ENCODE data around the gene NR3C1. TPM values are rescaled to one million over a fixed set of nuclear protein-coding genes. Genes with fewer than 3 reads are reported as not detected.
A peak's percentile ranks its signal among the peaks of the same experiment; 100 is the strongest.

The NR3C1 gene
- total RNA-seq, 1 donor from 2014 or later, result 14.3 TPM

DNA sequence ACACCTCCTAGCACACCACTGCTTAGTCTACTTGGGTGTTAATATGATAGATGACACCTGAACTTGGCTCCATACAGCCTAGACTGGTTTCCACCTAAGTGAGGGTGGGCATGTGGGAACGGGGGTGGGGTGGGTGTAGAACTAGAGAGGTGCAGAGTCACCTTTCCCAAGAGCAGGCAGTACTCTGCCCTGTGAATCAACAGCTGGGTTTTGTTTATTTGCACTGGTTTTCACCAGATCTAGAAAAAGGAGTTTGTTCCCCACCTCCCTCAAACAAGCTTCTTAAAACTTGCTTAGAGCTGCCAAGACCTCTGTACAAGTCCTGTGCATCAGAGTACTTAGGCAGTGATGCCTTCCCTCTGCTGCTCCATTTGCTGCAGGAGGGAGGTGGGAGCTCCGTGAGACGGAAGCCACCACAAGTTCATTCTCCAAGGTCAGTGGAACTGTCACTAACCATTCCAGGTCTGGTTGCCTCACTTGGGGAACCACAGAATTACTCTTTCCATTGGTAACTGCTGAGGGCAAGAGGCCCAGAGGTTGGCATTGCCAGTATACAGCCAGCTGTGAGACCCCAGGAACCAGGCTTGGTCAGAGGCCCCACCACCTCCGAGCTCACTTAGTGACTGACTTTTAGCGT lies 163.5 kb downstream of the NR3C1 start:
- no peak for DNase-seq (ENCODE audit: low read depth in 2 of 2)

DNA sequence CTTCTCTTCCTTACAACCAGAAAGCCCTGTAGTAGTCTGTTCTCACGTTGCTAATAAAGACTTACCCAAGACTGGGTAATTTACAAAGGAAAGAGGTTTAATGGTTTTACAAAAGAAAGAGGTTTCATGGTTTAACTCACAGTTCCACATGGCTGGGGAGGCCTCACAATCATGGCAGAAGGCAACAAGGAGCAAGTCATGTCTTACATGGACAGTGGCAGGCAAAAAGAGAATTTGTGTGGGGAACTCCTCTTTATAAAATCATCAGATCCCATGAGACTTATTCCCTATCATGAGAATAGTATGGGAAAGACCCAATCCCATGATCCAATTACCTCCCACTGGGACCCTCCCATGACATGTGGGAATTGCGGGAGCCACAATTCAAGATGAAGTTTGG lies 164.9 kb downstream of the NR3C1 start:
- no peak for DNase-seq (ENCODE audit: low read depth in 2 of 2)

DNA sequence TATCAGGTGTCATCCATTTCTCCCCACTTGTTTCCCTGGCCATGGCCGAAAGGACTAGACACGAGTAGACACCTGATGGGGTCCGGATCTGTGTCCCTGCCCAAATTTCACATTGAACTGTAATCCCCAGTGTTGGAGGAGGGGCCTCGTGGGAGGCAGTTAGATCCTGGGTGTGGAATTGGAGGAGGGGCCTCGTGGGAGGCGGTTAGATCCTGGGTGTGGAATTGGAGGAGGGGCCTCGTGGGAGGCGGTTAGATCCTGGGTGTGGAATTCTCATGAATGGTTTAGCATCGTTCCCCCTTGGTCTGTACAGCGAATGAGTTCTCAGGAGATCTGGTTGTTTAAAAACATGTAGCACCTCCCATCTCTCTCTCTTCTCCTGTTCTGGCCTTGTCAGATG lies 165.8 kb downstream of the NR3C1 start:
- DNase-seq (ENCODE audit: low read depth in 2 of 2), result no peak

DNA sequence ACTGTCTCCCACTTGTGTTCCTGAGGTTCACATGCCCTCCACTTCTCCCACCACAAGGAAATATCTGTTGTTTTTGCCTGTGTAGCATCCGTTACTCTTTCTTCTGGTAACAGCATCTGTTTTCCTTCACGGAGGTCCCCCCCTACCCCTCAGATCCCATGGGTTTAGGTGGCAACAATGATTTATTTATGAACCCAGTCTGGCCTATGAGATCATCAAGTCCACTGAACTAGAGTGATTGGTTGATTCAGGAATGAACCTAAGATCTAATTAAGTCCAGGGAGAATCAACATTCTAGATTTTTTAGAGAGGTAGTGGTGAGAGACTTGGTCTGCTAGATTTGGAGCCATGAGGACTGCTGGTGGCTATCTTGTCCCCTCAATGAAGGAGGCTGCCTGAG lies 166.8 kb downstream of the NR3C1 start:
- no peak for DNase-seq (ENCODE audit: low read depth in 2 of 2)

DNA sequence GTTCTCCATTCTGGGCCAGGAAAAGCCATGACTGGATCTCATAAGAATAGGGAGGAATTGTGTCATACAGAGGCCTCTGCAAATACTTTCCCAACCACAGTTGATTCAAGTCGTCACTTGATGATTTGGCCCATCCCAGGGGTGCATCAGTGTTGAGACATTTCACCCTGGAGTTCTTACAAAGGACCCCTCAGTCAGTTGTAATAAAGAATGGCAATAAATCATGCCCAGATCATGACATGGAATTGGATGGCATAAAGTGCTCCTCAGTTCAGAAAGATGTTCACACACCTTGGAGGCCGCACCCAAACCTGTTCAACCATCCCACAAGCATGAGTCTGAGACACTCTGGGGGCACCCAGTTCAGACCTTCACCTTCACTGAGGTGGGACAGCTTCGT lies 168.1 kb downstream of the NR3C1 start:
- no peak for DNase-seq (ENCODE audit: low read depth in 2 of 2)

DNA sequence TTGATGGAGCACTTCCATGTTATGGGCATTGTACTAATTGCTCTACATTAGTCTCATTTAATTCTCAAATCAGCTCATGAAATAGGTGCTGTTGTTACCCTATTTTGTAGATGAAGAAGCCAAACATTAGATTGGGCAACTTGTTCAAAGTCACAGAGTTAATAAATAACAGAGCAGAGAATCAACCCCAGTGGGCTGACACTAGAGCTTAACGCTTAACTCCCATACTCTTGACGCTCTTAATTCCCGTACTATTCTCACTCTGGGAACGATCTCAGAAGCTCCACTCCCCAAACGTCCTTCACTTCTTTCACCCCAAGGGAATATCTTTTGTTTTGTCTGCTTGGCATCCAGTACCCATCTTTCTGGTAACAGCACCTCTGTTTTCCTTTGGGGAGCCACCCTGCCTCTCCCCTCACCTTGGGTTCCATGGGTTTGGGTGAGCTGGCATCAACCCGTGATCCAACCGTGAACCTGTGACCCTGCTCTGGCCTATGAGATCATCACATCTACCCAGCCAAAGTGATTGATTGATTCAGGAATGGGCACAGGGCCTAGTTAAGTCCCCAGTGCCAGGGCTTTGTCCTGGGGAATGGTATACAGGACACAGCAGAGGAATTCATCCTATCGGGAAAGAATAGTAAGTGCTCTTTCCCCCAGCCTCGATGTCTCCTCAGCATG lies 169.2 kb downstream of the NR3C1 start:
- DNase-seq (ENCODE audit: low read depth in 2 of 2), result no peak

DNA sequence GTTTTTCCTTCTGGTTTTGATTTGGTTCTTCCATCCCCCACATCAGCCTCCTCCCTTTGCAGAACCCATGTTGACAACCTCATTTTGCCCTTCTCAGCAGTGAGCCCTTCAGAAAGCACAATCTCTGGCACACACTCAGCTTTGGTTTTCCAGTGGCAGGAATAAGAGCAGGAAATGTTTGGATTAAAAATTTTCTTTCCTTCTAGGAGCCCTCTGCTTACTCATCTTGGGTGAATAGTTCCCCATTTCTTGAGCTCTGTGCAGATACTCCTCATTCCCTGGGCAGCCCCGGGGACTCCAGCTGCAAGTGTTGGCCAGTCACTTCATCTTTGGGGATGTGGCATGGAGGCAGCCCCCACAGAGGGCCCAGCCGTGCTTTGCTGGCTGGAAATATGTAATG lies 170.5 kb downstream of the NR3C1 start:
- no peak for DNase-seq (ENCODE audit: low read depth in 2 of 2)

DNA sequence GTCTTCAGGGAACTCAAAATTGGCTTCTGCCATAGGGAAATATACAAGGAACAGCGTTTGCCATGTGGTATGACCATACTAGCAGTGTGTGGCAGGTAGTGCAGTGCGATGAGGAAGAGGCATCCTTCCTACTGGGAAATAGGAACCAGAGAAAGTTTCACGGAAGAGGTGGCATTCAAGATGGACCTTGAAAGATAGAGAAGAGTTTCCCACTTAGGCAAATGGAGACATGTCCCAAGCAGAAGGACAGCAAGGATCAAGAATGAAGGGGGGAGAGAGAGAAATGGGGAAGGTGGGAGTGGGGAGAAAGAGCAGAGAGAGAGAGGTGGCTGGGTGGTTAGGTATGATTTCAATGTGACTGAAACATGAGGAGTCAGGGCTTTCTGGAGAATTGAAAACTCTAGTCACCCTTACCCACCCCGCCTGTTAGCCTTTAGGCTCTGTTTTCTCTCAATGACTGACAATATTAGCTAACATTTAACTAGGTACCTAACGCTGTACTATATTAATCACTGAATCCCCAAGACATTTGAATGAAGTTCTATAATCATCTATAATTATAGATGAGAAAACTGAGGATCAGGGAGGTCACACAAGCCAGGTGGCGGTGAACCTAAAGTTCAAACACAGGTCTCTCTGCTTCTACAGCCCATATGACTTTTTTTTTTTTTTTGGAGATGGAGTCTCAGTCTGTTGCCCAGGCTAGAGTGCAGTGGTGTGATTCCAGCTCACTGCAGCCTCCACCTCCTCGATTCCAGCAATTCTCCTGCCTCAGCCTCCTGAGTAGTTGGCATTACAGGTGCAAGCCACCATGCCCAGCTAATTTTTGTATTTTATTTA lies 171.3 kb downstream of the NR3C1 start:
- DNase-seq (ENCODE audit: low read depth in 2 of 2), result no peak

DNA sequence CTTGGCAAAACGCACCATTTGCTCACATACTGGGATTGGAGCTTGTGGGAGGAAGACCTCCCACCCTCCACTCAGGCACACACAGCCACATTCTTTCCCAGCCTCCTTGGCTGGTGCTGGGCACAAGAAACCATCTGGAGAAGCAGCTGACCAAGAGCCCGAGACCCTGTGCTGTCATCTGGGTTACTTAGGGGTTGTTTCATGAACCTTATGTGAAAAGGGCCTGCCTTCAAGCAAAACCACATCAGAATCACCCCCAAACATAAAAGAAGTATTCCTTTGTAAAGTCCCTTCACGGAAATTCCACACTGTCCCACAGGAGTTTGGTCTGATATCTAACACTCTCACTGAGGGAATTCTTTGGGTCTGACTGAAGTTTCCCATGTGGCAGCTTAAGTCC lies 172.1 kb downstream of the NR3C1 start:
- DNase-seq (ENCODE audit: low read depth in 2 of 2), result no peak

DNA sequence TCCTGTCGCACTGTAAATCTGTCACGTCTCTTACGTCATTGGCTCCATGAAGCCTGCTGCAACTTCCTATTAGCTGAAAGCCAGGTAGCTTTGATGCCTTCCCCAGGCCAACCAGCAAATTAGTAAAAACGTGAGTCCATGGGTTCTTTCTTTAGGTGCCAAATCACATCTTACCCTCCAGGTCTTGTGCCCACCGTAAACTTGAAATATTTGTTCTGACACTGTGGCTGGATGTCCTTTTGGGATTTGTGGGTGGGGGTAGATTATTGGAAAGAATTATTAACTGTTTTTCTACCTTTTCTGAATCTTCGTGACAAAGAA lies 172.8 kb downstream of the NR3C1 start:
- DNase-seq (ENCODE audit: low read depth in 2 of 2), result peak in 1 of 2 donors; percentile 45

DNA sequence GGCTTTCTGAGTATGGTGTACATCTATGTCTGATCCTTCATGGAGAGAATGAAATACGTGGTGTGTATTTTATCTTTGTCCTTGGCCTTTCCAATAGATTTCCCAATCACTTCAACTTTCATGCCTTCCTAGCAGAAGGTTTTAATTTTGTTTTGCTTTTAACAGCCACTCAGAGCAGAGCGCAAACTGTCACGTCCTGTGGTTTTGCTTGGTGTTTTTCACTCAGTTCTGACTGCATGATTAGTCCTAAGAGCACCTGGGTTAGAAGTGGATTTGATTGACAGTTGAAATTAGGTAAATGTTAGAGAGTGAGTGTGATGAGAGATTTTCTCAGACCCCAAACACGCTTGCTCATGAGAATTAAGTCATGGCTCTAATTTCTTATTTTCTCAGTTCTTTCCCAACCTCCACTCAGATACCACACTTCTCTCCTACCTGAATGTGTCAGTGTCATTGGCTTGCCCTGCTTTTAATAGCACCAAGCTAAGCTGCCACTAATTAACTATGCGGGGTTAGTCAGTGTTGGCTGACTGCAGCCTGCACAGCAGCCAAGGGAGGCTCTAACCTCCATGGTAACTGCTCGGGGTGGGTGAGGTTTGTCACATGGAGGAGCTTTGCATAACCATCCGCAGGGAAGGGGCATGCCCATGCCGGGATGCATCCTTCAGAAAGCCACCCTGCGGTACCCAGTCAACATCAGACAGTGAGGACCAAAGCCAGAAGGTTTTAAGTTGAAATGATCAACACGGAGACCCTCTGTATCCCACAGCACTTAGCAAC lies 173.4 kb downstream of the NR3C1 start:
- no peak for DNase-seq (ENCODE audit: low read depth in 2 of 2)

DNA sequence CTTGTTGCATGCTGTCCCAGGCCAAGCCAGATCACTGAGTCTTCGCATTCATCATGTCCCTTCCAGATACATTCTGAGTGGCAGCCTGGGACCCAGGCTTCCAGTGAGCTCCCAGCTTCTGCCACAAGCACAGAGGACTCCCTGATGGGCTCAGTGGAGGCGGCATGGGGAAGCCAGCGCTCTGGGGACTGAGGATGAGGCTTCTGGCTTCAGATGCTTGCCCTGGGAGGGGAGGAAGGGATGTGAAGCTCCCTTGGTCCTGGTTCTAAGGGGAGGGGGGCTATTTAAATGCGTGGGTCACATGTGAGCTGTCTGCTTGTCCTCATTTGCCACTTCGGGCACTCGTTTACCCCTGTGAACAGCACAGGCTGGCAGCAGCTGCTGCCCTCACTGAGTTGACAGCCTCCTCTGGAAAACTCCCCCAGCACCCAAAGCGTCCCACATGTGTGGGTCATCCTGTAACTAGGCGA lies 174.0 kb downstream of the NR3C1 start:
- no peak for DNase-seq (ENCODE audit: low read depth in 2 of 2)

DNA sequence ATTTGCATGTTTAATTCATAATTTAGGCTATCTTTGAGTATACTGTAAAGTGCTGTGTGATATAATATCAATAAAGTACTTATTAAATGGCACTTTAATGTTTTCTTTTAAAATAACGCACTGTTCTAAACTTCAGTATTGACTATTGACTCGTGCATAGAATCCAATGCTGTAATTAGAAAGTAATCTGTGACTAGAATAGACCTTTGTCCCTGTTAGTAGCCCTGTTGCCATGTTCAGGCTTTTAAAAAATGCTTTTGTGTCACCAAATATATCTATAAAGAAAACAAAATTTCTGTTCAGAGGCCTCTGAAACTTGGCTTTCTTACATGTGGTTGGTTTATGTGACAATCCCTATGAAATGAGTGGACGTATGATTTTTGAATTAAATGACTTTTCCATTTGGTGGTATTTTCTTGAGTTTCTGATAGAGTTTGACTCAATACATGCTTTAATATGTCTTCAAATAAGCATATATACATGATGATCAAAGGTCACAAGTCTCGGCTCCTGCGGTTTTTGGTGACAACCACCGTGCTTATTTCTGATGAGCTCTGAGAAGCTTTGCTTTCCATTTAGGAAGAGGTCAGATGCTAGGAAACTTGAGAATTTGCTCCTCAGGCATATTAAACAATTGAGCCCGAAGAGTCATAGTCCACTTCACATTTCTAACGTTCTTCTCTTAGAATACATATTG lies 174.7 kb downstream of the NR3C1 start:
- no peak for DNase-seq (ENCODE audit: low read depth in 2 of 2)

Data from lung microvascular endothelial cell (primary cell).